Measurements from ENCODE around the gene CHST9. TPM values are rescaled to one million over a fixed set of nuclear protein-coding genes. Genes with fewer than 3 reads are reported as not detected.

The CHST9 gene
- polyA plus RNA-seq, 2 of the 4 experiments (the other 2 are of a cell fraction) = 0.06 TPM; not detected in 1

- no peak for FAIRE-seq
Observed at GRCh38 chr18:26970637-26971036, 214.5 kb downstream of the CHST9 start.

GRCh38 chr18:26965206-26965605, 219.9 kb downstream of the CHST9 start:
- Histone ChIP-seq H3K9me3 (no peaks in the 10 kb centered on the region), H3K27ac (no peak overlapping the region), H3K4me3 (no peak overlapping the region), H3K4me2 (no peak overlapping the region), H3K4me1 (no peaks in the 10 kb centered on the region)
- DNase-seq (ENCODE audit: low read depth in 1 of 2, low spot score in 1 of 2) (no peak), FAIRE-seq (no peak), ATAC-seq (no peak)
- WGBS (ENCODE audit: missing lambda C conversion rate) = 77% methylated on average over 3 of the region's 3 CpGs
- POLR2A ChIA-PET = no interaction called here
- TF ChIP-seq CHD4 (IDR thresholded peaks at IDR 0.05; ENCODE audit: borderline replicate concordance) = no peak
- TF ChIP-seq HDAC2 (IDR thresholded peaks at IDR 0.05) = no peak
- TF ChIP-seq NR3C1 (IDR thresholded peaks at IDR 0.05) = no peak
- no peak for TF ChIP-seq ZSCAN20 (CRISPR knock-in tag; IDR thresholded peaks at IDR 0.05)
- TF ChIP-seq BHLHE40 (IDR thresholded peaks at IDR 0.05; ENCODE audit: low read depth, low read length) = no peak
- TF ChIP-seq JUN (IDR thresholded peaks at IDR 0.05) = no peak
- TF ChIP-seq E2F6 (IDR thresholded peaks at IDR 0.05; ENCODE audit: borderline replicate concordance, low read depth) = no peak
- TF ChIP-seq NFE2L2 (conservative IDR thresholded peaks at IDR 0.05; ENCODE audit: low read length) = no peak
- no peak for TF ChIP-seq CBX2 (IDR thresholded peaks at IDR 0.05; ENCODE audit: borderline replicate concordance, low read depth)
- TF ChIP-seq SMC3 (IDR thresholded peaks at IDR 0.05) = no peak
- TF ChIP-seq, protein P1, sequence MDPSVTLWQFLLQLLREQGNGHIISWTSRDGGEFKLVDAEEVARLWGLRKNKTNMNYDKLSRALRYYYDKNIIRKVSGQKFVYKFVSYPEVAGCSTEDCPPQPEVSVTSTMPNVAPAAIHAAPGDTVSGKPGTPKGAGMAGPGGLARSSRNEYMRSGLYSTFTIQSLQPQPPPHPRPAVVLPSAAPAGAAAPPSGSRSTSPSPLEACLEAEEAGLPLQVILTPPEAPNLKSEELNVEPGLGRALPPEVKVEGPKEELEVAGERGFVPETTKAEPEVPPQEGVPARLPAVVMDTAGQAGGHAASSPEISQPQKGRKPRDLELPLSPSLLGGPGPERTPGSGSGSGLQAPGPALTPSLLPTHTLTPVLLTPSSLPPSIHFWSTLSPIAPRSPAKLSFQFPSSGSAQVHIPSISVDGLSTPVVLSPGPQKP (IDR thresholded peaks at IDR 0.05; ENCODE audit: low read depth, low read length) = no peak
- no peak for TF ChIP-seq ATOH8 (CRISPR knock-in tag; IDR thresholded peaks at IDR 0.05; ENCODE audit: low read depth)
- TF ChIP-seq MYC (IDR thresholded peaks at IDR 0.05; ENCODE audit: borderline replicate concordance, low read length) = no peak
- TF ChIP-seq ZFP36 (IDR thresholded peaks at IDR 0.05; ENCODE audit: borderline replicate concordance, partially characterized antibody) = no peak
- TF ChIP-seq KDM5A (IDR thresholded peaks at IDR 0.05) = no peak
- TF ChIP-seq, protein P2, sequence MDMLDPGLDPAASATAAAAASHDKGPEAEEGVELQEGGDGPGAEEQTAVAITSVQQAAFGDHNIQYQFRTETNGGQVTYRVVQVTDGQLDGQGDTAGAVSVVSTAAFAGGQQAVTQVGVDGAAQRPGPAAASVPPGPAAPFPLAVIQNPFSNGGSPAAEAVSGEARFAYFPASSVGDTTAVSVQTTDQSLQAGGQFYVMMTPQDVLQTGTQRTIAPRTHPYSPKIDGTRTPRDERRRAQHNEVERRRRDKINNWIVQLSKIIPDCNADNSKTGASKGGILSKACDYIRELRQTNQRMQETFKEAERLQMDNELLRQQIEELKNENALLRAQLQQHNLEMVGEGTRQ (IDR thresholded peaks at IDR 0.05) = no peak
- no peak for TF ChIP-seq SREBF2 (IDR thresholded peaks at IDR 0.05)
- no peak for TF ChIP-seq NPAS2 (CRISPR knock-in tag; IDR thresholded peaks at IDR 0.05; ENCODE audit: borderline replicate concordance)
- TF ChIP-seq CHD2 (IDR thresholded peaks at IDR 0.05; ENCODE audit: low read length, partially characterized antibody) = no peak
- TF ChIP-seq CEBPB (IDR thresholded peaks at IDR 0.05) = no peak
- CTCF ChIA-PET = no interaction called here

More at GRCh38 chr18:26970637-26971036, 214.5 kb downstream of the CHST9 start:
- POLR2A ChIA-PET = no interaction called here
- CTCF ChIA-PET = no interaction called here
- ATAC-seq (no peak), DNase-seq (ENCODE audit: low read depth in 1 of 2, low spot score in 1 of 2) (no peak)
- no peak overlapping the region for H3K27ac ChIP-seq
- H3K4me3 ChIP-seq = no peak overlapping the region
- no peaks in the 10 kb centered on the region for H3K9me3 ChIP-seq
- TF ChIP-seq POLR2A (IDR thresholded peaks at IDR 0.05; ENCODE audit: low read length) (no peak), CHD4 (IDR thresholded peaks at IDR 0.05; ENCODE audit: borderline replicate concordance) (no peak), CEBPB (IDR thresholded peaks at IDR 0.05) (no peak), ZFP36 (IDR thresholded peaks at IDR 0.05; ENCODE audit: borderline replicate concordance, partially characterized antibody) (no peak)
- TF ChIP-seq, protein P3, sequence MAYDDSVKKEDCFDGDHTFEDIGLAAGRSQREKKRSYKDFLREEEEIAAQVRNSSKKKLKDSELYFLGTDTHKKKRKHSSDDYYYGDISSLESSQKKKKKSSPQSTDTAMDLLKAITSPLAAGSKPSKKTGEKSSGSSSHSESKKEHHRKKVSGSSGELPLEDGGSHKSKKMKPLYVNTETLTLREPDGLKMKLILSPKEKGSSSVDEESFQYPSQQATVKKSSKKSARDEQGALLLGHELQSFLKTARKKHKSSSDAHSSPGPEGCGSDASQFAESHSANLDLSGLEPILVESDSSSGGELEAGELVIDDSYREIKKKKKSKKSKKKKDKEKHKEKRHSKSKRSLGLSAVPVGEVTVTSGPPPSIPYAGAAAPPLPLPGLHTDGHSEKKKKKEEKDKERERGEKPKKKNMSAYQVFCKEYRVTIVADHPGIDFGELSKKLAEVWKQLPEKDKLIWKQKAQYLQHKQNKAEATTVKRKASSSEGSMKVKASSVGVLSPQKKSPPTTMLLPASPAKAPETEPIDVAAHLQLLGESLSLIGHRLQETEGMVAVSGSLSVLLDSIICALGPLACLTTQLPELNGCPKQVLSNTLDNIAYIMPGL (CRISPR knock-in tag; IDR thresholded peaks at IDR 0.05; ENCODE audit: borderline replicate concordance) = no peak
- no peak overlapping the region for H3K4me2 ChIP-seq
- H3K4me1 ChIP-seq = no peaks in the 10 kb centered on the region
- WGBS (ENCODE audit: missing lambda C conversion rate) = 67% methylated on average over 4 of the region's 4 CpGs

Data from A549 (cell line).